SIG-M5 (cell line): ENCODE data around the gene SAT2.

Source experiments
- DNase-seq: peaks from one replicate; lab custom pipeline; 2025; lab: John Stamatoyannopoulos, UW

SAT2 gene

GRCh38 chr17:7590743-7591142 lies 36.9 kb downstream of the SAT2 start:
- DNase-seq = no peak

DNA sequence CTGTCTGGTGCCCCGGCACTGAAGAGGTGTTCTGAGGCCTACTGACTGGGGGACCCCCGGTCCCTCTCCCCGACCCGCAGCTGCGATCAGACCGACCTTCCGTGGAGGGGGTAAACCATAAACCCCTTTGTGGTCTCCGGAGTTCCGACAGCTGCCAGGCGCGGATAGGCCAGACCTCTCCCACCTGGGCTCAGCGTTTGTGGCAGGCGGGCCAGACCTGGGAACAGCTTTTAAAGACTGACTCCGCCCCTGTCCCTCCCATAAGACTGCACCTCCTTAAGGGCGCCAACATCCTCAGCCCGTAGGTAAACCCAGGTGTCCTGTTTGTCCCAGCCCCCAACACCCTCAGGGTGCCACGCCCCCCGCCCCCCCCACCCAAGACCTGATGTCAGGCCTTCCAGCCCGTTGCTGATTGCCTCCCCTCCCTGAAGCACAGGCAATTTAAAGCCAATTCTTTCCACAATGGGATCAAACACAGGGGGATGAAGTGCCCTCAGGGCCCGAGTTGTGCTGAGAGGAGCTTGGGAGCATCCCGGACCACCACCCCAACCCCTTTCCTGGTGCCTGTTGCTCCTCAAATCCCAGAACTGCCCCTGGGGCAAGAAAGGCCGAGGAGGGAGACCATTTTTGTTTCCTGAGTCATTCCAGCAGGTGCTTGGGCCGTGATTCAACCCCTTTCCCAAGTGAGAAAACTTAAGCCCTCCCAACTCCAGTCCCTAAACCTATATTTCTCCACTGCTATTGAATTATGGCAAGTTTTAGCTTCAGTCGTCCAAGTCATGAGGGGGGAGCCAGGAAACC lies 37.5 kb downstream of the SAT2 start, which contains the start of gene SOX15:
TSS of gene SOX15 (minus strand) at position 204 of the 801 bp plus-strand sequence. CDS start 418 bp downstream, outside the sequence.
- no peak for DNase-seq

DNA sequence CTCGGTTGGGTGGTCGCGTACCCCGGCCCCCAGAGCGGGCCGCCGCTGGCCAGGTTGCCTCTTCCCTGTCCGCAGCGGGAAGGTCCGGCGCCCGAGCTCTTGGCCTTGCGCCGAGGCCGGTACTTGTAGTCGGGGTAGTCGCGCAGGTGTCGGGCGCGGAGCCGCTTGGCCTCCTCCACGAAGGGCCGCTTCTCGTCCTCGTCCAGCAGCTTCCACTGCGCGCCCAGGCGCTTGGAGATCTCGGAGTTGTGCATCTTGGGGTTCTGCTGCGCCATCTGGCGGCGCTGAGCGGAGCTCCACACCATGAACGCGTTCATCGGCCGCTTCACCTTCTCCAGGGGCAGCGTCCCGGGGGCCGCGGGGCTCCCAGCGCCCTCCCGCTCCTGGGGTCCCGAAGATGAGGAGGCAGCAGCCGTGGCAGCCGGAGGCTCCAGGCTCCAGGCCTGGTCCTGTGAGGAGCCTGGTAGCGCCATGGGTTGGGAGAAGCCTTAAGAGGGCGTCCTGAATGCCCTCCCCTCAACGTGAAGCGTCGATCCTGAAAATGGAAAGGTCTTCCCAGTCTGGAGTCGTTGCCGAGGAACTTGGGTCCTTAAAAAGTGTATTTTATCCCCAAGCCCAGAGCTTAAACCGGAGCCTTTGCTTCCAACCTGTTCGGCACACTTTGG lies 38.3 kb downstream of the SAT2 start:
- no peak for DNase-seq

- DNase-seq = no peak
Observed at GRCh38 chr17:7588553-7589203, 38.9 kb downstream of the SAT2 start.

DNA sequence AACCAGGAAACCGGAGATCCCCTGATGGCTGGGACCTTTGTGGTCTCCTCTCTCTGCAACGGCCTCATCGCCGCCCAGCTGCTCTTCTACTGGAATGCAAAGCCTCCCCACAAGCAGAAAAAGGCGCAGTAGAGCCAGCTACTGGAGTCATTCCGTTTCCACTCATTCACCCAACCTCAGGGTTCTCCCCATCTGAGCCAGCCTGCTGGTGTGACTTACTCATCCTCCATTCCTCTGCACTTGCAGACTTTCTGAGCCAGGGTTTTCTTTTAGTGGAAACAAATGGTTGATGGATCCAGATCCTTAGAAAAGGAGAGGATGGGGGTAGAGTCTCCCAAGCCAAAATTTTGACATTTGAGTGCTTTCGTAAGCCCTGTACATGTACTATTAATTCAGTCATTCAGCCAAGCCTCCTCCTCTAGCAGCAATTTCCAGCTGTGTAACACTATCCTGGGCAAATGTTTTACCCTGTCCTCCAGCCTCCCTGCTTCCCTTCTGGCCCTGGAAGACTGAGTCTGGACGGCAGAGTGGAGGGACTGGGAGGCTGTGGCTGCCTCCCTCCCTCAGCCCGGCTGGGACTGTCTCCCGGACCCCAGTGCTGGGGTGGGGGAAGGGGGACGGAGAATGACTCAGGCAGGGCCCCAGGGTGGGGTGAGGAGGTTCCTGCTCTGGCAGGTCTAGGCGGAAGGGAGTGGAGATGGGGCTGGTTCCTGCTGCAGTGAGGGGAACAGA lies 40.0 kb downstream of the SAT2 start:
- DNase-seq = peak; percentile 51

DNA sequence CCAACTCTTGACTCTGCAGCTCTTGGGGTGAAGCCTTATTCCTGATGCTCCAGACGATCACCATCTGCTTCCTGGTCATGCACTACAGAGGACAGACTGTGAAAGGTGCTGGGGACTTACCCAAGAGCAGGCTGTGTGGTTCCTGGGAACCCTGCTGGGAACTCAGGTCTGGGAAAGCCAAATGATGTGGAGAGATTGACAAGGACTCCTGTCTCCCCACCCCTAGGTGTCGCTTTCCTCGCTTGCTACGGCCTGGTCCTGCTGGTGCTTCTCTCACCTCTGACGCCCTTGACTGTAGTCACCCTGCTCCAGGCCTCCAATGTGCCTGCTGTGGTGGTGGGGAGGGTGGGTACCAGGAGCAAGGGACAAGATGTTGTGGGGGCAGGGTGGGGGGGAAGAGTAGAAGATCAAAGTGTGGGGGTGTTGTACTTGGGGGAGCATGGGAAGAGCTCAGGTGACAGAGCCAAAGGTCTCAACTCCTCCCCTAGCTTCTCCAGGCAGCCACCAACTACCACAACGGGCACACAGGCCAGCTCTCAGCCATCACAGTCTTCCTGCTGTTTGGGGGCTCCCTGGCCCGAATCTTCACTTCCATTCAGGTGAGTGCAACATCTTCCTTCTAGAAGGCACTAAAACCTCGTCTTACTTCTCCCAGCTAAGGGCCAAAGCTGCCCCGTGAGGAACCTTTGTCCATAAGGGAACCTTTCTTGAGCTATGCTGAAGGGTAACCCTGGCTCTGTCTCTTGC lies 40.8 kb downstream of the SAT2 start:
- no peak for DNase-seq

DNA sequence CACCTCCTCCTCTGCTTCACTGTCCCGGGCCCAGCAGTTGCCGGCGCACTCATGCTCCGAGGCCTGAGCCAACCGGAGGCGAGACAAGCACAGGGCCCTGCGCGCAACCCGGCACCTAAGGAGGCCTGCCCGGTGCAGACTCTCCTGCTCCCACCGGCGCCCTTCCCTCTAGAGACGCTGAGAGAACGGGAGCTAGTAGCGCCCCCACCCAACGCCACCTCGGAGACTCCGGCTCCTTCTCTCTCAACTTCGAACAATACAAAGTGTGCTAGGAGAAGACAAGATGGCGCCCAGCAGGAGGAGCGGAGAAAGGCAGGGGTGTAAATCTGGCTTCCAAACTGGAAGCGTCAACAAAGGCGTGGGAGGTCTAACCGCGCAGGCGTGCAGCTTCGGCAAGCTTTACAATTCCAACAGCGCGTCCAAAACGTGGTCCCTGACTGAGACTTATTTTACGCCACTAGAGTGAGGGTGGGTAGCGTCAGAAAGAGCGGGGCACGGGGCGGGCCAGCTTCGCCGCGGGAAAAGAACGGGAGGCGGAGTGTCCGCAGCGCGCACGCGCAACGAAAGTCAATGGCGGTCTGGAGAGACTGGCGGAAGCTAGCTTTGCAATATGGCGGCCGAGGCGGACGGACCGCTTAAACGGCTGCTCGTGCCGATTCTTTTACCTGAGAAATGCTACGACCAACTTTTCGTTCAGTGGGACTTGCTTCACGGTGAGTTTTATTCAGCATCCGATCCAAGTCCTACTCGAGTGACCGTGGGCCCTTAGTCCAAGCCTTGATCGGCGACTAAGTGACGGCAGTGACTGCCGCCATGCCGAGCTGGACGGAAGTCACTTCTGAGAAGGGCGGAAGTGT lies 44.1 kb downstream of the SAT2 start, which contains the start of gene MPDU1:
TSS of gene MPDU1 (plus strand) at position 600 of the 857 bp plus-strand sequence. CDS start at position 611, 11 bp downstream.
- peak; percentile 50 for DNase-seq

- no peak for DNase-seq
Observed at GRCh38 chr17:7582396-7583252, 45.0 kb downstream of the SAT2 start.

GRCh38 chr17:7580604-7581575 lies 46.7 kb downstream of the SAT2 start:
- DNase-seq = no peak

GRCh38 chr17:7579834-7580603 lies 47.6 kb downstream of the SAT2 start:
- no peak for DNase-seq

DNA sequence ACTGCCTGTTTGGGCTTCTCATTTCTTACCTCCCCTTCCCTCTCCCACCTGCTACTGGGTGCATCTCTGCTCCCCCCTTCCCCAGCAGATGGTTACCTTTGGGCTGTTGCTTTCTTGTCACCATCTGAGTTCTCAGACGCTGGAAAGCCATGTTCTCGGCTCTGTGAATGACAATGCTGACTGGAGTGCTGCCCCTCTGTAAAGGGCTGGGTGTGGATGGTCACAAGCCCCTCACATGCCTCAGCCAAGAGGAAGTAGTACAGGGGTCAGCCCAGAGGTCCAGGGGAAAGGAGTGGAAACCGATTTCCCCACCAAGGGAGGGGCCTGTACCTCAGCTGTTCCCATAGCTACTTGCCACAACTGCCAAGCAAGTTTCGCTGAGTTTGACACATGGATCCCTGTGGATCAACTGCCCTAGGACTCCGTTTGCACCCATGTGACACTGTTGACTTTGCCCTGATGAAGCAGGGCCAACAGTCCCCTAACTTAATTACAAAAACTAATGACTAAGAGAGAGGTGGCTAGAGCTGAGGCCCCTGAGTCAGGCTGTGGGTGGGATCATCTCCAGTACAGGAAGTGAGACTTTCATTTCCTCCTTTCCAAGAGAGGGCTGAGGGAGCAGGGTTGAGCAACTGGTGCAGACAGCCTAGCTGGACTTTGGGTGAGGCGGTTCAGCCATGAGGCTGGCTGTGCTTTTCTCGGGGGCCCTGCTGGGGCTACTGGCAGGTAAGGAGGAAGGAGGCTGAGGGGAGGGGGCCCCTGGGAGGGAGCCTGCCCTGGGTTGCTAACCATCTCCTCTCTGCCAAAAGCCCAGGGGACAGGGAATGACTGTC lies 48.4 kb downstream of the SAT2 start, which contains the start of gene CD68:
TSS of gene CD68 (plus strand) at position 638 of the 833 bp plus-strand sequence. CDS start at position 678, 40 bp downstream.
- peak; percentile 96 for DNase-seq

DNA sequence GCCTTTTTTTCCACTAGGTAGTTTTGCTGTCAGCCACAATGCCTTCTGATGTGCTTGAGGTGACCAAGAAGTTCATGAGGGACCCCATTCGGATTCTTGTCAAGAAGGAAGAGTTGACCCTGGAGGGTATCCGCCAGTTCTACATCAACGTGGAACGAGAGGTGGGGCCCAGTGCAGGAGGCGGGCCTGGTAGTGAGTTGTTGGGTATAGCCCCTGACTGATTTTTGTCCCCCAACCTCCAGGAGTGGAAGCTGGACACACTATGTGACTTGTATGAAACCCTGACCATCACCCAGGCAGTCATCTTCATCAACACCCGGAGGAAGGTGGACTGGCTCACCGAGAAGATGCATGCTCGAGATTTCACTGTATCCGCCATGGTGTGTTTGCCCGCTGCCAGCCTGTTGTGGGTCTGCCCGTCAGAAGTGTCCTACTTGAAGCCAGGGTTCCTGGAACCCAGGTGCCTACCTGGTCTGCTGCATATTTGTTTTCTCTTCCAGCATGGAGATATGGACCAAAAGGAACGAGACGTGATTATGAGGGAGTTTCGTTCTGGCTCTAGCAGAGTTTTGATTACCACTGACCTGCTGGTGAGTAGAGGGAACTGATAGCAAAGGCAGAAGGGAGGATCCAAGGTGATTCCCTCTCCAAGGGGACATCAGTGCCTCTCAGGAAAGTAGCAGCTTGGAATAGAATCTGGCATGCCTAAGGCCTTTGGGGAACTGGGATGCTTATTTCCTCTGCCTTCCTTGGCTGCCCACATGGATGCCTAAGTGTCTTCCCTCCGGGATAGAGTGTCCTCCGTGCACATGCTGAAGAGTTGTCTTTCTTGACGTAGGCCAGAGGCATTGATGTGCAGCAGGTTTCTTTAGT lies 50.1 kb downstream of the SAT2 start:
- no peak for DNase-seq

DNA sequence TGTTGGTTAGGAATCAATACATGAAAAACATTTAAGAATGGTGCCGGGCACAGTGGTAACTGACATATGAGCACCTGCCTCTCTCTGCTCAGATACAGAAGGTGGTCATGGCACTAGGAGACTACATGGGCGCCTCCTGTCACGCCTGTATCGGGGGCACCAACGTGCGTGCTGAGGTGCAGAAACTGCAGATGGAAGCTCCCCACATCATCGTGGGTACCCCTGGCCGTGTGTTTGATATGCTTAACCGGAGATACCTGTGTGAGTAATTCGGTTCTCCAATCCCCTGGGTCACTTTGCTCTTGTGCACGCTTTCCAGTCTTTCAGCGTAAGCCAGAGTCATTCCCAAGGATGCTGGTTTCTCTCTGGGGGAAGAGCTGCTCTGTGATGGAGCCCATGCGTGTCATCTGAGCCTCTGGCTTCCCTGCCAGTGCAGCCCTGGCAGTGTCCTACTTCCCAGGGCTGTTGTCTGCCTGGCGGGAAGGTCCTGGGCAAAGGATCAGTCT lies 51.1 kb downstream of the SAT2 start:
- DNase-seq = no peak
